CD8-positive, alpha-beta memory T cell (primary cell): ENCODE results near the gene ISYNA1. TPM values are rescaled to one million over a fixed set of nuclear protein-coding genes. Genes with fewer than 3 reads are reported as not detected.

Source experiments
- CTCF ChIA-PET: fragments of 350-600 bp; sonication (Branson Sonifier 250); formaldehyde crosslinking; loops from one replicate; lab custom pipeline; 2021; ENCODE audit warnings: antibody characterized with exemption; lab: Charles Lee
- POLR2A ChIA-PET: fragments of 350-600 bp; sonication (Branson Sonifier 250); formaldehyde crosslinking; loops from one replicate; lab custom pipeline; 2021; ENCODE audit warnings: antibody characterized with exemption; lab: Charles Lee
- DNase-seq, 5 donors: peaks; one replicate each; pipeline versions ENCODE4 v3.0.0 to v3.0.0-alpha.2; 2020 to 2022; ENCODE audit warnings: mixed read lengths in 1 of 5
- H3K27ac ChIP-seq: one replicate; pipeline ENCODE4 v1.7.0; 2013; ENCODE audit warnings: low read depth, mild to moderate bottlenecking, low read length, moderate library complexity
- H3K27me3 ChIP-seq: 2 replicates; pipeline ENCODE4 v1.7.0; 2013; ENCODE audit warnings: low read length, mild to moderate bottlenecking; ENCODE audit not compliant: insufficient read depth, poor library complexity, severe bottlenecking
- H3K36me3 ChIP-seq: 2 replicates; pipeline ENCODE4 v1.7.0; 2013; ENCODE audit warnings: mild to moderate bottlenecking, low read length, moderate library complexity; ENCODE audit not compliant: insufficient read depth
- H3K4me1 ChIP-seq: 2 replicates; pipeline ENCODE4 v1.7.0; 2013; ENCODE audit warnings: mild to moderate bottlenecking, low read length, moderate library complexity; ENCODE audit not compliant: insufficient read depth
- H3K4me3 ChIP-seq: 2 replicates; pipeline ENCODE4 v1.7.0; 2013; ENCODE audit warnings: mild to moderate bottlenecking, low read length
- H3K9me3 ChIP-seq: 2 replicates; pipeline ENCODE4 v1.7.0; 2013; ENCODE audit warnings: mild to moderate bottlenecking, low read length
- H3K27ac Mint-ChIP-seq, 8 donors: one replicate each; pipeline ENCODE4 v1.8.0; 2020 to 2021; ENCODE audit warnings: mixed read lengths in 8 of 8, mild to moderate bottlenecking in 6 of 8, inconsistent platforms in 3 of 8, moderate library complexity in 3 of 8
- H3K27me3 Mint-ChIP-seq, 2 donors: one replicate each; pipeline ENCODE4 v1.8.0; 2020 to 2021; ENCODE audit warnings: mixed read lengths in 2 of 2, mild to moderate bottlenecking in 1 of 2, moderate library complexity in 1 of 2
- H3K36me3 Mint-ChIP-seq, 3 donors: one replicate each; pipeline ENCODE4 v1.8.0; 2020 to 2021; ENCODE audit warnings: mixed read lengths in 3 of 3, inconsistent platforms in 1 of 3, mild to moderate bottlenecking in 1 of 3
- H3K4me1 Mint-ChIP-seq, 3 donors: one replicate each; pipeline ENCODE4 v1.8.0; 2020 to 2021; ENCODE audit warnings: mixed read lengths in 3 of 3, inconsistent platforms in 1 of 3, mild to moderate bottlenecking in 1 of 3
- H3K4me3 Mint-ChIP-seq, 7 donors: one replicate each; pipeline ENCODE4 v1.8.0; 2020 to 2021; ENCODE audit warnings: mixed read lengths in 7 of 7, mild to moderate bottlenecking in 6 of 7, moderate library complexity in 4 of 7, inconsistent platforms in 2 of 7
- H3K9me3 Mint-ChIP-seq, 5 donors: one replicate each; pipeline ENCODE4 v1.8.0; 2020 to 2022; ENCODE audit warnings: mixed read lengths in 5 of 5, mild to moderate bottlenecking in 3 of 5, moderate library complexity in 2 of 5, inconsistent platforms in 1 of 5
- polyA plus RNA-seq: library from polyadenylated mRNA; unstranded; fragments of 300-500 nt; fragmentation: Illumina TruSeq; gene quantifications from one replicate; pipeline ENCODE4 v1.2.3, GENCODE V29; 2021
- total RNA-seq, 2 experiments: library from RNA; stranded (reverse); gene quantifications; one replicate each; pipeline ENCODE4 v1.2.3, GENCODE V29; 2021

Gene ISYNA1
- total and polyA plus RNA-seq, 3 experiments from 2014 or later, result 18.2 to 33.2 (median 20.3) TPM

GRCh38 chr19:18399008-18399407 is 38.9 kb downstream of the ISYNA1 start:
- Histone ChIP-seq H3K4me1 (peaks cover 6% of the 10 kb centered on the region), H3K36me3 (no peaks in the 10 kb centered on the region), H3K27me3 (peaks cover 16% of the 10 kb centered on the region), H3K9me3 (no peaks in the 10 kb centered on the region), H3K27ac (no peak overlapping the region), H3K4me3 (no peak overlapping the region)
- ChIA-PET CTCF (interaction anchor here (0.8 to 1.4 kb wide), 2 partner anchors 10 to 11 kb away, joined by 4 to 8 read pairs; no protein-coding TSS in a partner anchor), POLR2A (no interaction called here)
- Mint-ChIP-seq H3K4me1 (peaks cover 0 to 6% (median 0%) of the 10 kb centered on the region in 3 donors), H3K4me3 (no peak overlapping the region), H3K27me3 (peaks cover 19 to 21% of the 10 kb centered on the region in 2 donors), H3K9me3 (no peaks in the 10 kb centered on the region), H3K36me3 (no peaks in the 10 kb centered on the region), H3K27ac (no peak overlapping the region)
- DNase-seq, result no peak

DNA sequence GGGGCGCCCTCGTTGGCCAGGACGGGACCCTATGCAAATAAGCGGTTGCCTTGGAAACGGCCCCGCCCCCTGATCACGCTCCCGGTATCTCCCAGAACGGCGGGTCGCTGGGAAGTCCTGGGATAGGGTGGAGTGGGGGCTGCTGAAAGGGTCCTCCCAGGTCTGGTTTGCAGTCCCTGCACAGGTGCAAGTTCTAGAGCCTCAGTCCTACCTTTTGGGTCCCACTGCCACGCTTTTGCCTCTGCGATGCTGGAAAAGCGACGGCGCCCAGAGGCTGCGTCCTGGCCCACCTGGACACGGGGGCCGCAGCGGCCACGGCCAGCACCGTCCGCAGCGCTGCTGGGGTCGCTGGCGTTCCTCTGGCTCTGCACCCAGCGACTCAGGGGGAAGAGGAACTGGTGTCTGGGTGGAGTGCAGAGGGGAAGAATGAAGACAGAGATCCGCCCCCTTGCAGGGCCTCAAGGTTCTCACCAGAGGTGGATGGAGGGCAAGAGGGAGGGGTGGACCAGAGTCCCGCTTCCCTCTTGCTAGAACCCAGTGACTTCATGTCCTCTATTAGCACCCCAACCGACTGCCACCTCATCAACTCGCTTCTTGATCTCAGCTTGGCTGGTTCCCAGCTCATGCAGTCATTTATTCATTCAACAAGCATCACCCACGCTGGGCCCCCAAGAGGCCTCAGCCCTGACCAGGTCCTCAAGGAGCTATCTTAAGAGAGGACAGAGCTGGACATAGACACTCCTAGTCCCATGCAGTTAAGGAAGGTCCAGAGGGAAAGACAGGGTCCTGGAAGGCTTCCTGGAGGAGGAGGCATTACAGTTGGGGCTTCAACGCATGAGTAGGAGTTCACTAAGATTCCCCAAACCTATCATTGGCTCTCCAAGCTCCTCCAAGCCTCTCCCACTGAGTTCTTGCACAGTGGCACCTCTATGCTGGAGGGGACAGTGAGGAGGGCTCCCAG is 40.4 kb downstream of the ISYNA1 start, which contains the start of gene LRRC25:
LRRC25 (minus strand) TSS at position 381 of the 961 bp plus-strand sequence. CDS start 659 bp downstream, outside the sequence.
- Histone ChIP-seq H3K4me1 (peaks cover 6% of the 10 kb centered on the region), H3K27me3 (peaks cover 18% of the 10 kb centered on the region), H3K4me3 (no peak within 1 kb of the TSS), H3K36me3 (no peaks in the 10 kb centered on the region), H3K27ac (no peak within 1 kb of the TSS), H3K9me3 (no peaks in the 10 kb centered on the region)
- POLR2A ChIA-PET, result no interaction called here
- H3K27ac Mint-ChIP-seq, result no peak within 1 kb of the TSS
- H3K4me3 Mint-ChIP-seq, result no peak within 1 kb of the TSS
- peaks cover 0 to 6% (median 0%) of the 10 kb centered on the region in 3 donors for H3K4me1 Mint-ChIP-seq
- CTCF ChIA-PET, result interaction anchor here (1.3 to 1.4 kb wide), 2 partner anchors 9 to 17 kb away, joined by 4 to 8 read pairs; no protein-coding TSS in a partner anchor
- no peak for DNase-seq
- no peaks in the 10 kb centered on the region for H3K9me3 Mint-ChIP-seq
- no peaks in the 10 kb centered on the region for H3K36me3 Mint-ChIP-seq
- H3K27me3 Mint-ChIP-seq, result peaks cover 23 to 24% of the 10 kb centered on the region in 2 donors

GRCh38 chr19:18396471-18397241 is 41.3 kb downstream of the ISYNA1 start:
- peaks cover 23% of the 10 kb centered on the region in 2 donors for H3K27me3 Mint-ChIP-seq
- no peaks in the 10 kb centered on the region for H3K9me3 Mint-ChIP-seq
- no peak overlapping the region for H3K4me3 Mint-ChIP-seq
- H3K27ac Mint-ChIP-seq, result no peak overlapping the region
- no peaks in the 10 kb centered on the region for H3K36me3 Mint-ChIP-seq
- H3K4me3 ChIP-seq, result no peak overlapping the region
- H3K36me3 ChIP-seq, result no peaks in the 10 kb centered on the region
- DNase-seq, result no peak
- peaks cover 18% of the 10 kb centered on the region for H3K27me3 ChIP-seq
- no peak overlapping the region for H3K27ac ChIP-seq
- H3K4me1 Mint-ChIP-seq, result peaks cover 0 to 6% (median 0%) of the 10 kb centered on the region in 3 donors
- H3K4me1 ChIP-seq, result peaks cover 6% of the 10 kb centered on the region
- H3K9me3 ChIP-seq, result no peaks in the 10 kb centered on the region
- POLR2A ChIA-PET, result no interaction called here
- CTCF ChIA-PET, result interaction anchor here (0.9 to 1.3 kb wide), 2 partner anchors 9 to 18 kb away, joined by 3 to 4 read pairs; no protein-coding TSS in a partner anchor

DNA sequence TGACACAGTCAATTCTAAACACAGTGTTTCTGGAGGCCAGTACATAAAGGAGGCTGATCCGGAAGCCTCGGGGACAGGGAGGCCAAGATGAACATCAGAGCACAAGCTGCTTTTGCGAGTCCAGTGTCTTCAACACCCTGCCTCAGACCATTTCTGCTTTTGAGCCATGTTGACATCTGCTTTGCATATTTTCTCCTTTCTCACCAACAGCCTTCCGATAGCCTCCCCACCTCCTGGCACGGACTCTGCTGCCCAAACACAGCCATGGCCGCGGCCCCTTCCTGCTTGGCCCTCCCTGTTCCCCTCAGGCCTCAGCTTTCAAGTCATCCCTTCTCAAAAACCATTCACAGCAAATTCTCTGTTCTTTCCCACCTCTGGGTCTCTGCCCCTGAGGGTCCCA is 44.1 kb downstream of the ISYNA1 start:
- Mint-ChIP-seq H3K27me3 (peaks cover 23 to 24% of the 10 kb centered on the region in 2 donors), H3K4me3 (no peak overlapping the region), H3K9me3 (no peaks in the 10 kb centered on the region), H3K27ac (peak overlapping the region in 1 of 8 donors; percentile 19), H3K36me3 (peaks cover 0 to 3% (median 0%) of the 10 kb centered on the region in 3 donors), H3K4me1 (peaks cover 0 to 6% (median 3%) of the 10 kb centered on the region in 3 donors)
- DNase-seq, result no peak
- no peak overlapping the region for H3K27ac ChIP-seq
- H3K4me1 ChIP-seq, result peaks cover 6% of the 10 kb centered on the region
- CTCF ChIA-PET, result interaction anchor here (1.7 kb wide), 1 partner anchor 114 kb away, joined by 3 read pairs; no protein-coding TSS in a partner anchor
- H3K27me3 ChIP-seq, result peaks cover 18% of the 10 kb centered on the region
- no peaks in the 10 kb centered on the region for H3K36me3 ChIP-seq
- POLR2A ChIA-PET, result no interaction called here
- no peak overlapping the region for H3K4me3 ChIP-seq
- H3K9me3 ChIP-seq, result no peaks in the 10 kb centered on the region

- Histone ChIP-seq H3K9me3 (no peaks in the 10 kb centered on the region), H3K36me3 (no peaks in the 10 kb centered on the region), H3K4me1 (peaks cover 6% of the 10 kb centered on the region), H3K27ac (no peak overlapping the region), H3K4me3 (no peak overlapping the region), H3K27me3 (peaks cover 14% of the 10 kb centered on the region)
- DNase-seq, result no peak
- CTCF ChIA-PET, result interaction anchor here (0.6 to 1.6 kb wide), 2 partner anchors 18 to 152 kb away, joined by 3 to 5 read pairs; no protein-coding TSS in a partner anchor
- Mint-ChIP-seq H3K9me3 (no peaks in the 10 kb centered on the region), H3K4me3 (no peak overlapping the region), H3K4me1 (peaks cover 0 to 14% (median 5%) of the 10 kb centered on the region in 3 donors), H3K27me3 (peaks cover 18 to 24% of the 10 kb centered on the region in 2 donors), H3K36me3 (peaks cover 0 to 3% (median 0%) of the 10 kb centered on the region in 3 donors), H3K27ac (no peak overlapping the region)
- POLR2A ChIA-PET, result interaction anchor here (0.6 to 0.7 kb wide), 2 partner anchors 86 to 1213 kb away, joined by 3 to 4 read pairs; no protein-coding TSS in a partner anchor
Observed at GRCh38 chr19:18392926-18393325, 45.0 kb downstream of the ISYNA1 start.

DNA sequence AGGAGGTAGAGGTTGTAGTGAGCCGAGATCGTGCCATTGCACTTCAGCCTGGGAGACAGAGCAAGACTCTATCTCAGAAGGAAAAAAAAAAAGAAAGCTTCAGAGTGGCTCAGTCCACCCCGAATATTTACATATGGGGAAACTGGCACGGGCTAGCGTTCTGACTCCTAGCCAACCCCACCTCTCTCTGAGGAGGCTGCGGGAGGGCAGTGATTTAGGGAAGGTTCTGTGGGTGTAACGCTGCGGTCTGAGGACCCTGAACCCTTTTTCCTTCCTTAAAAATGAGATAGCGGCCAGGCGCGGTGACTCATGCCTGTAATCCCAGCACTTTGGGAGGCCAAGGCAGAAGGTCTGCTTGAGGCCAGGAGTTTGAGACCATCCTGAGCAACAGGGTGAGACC is 45.5 kb downstream of the ISYNA1 start:
- Mint-ChIP-seq H3K4me3 (no peak overlapping the region), H3K9me3 (no peaks in the 10 kb centered on the region), H3K27me3 (peaks cover 14 to 22% of the 10 kb centered on the region in 2 donors), H3K36me3 (peaks cover 0 to 3% (median 0%) of the 10 kb centered on the region in 3 donors), H3K27ac (peak overlapping the region in 1 of 8 donors; percentile 70), H3K4me1 (peaks cover 3 to 14% (median 9%) of the 10 kb centered on the region in 3 donors)
- peaks cover 5% of the 10 kb centered on the region for H3K4me1 ChIP-seq
- ChIA-PET CTCF (interaction anchor here (1.6 kb wide), 1 partner anchor 19 kb away, joined by 5 read pairs; no protein-coding TSS in a partner anchor), POLR2A (interaction anchor here (0.6 kb wide), 1 partner anchor 1213 kb away, joined by 3 read pairs; no protein-coding TSS in a partner anchor)
- H3K9me3 ChIP-seq, result no peaks in the 10 kb centered on the region
- H3K4me3 ChIP-seq, result no peak overlapping the region
- DNase-seq, result no peak
- peaks cover 11% of the 10 kb centered on the region for H3K27me3 ChIP-seq
- no peak overlapping the region for H3K27ac ChIP-seq
- H3K36me3 ChIP-seq, result no peaks in the 10 kb centered on the region

DNA sequence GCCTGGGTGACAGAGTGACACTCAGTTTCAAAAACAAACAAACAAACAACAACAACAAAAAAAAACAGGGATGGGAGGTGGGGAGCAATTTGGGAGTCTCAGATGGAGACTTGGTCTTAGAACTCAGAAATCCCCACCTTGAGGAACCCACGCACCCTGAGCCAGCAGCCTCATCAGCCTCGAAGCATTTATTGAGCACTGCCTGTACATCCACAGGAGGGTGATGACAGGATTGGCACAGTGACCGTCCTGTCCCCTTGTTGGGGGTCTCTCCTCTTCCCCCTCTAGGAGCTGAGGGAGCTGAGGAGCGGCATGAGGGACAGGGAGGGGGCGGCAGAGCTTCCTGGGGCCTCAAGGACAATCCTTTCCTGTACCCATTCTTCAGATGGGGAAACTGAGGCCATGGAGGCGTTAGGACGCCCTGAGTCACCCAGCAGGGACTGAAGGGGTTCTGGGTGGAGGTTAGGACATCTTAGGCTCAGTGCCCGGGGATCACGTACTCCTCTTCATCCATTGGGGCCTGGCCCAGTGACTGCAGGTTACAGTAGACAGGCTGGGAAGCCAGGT is 46.3 kb downstream of the ISYNA1 start:
- peaks cover 5 to 13% (median 11%) of the 10 kb centered on the region in 3 donors for H3K4me1 Mint-ChIP-seq
- H3K4me3 Mint-ChIP-seq, result no peak overlapping the region
- H3K36me3 ChIP-seq, result no peaks in the 10 kb centered on the region
- peaks cover 10 to 23% of the 10 kb centered on the region in 2 donors for H3K27me3 Mint-ChIP-seq
- ChIA-PET POLR2A (no interaction called here), CTCF (interaction anchor here (1.6 to 4.7 kb wide), 3 partner anchors 20 to 112 kb away, joined by 5 to 100 read pairs (median 34); partner anchors contain the start of genes JUND and SSBP4)
- peaks cover 13% of the 10 kb centered on the region for H3K27me3 ChIP-seq
- H3K4me3 ChIP-seq, result no peak overlapping the region
- H3K36me3 Mint-ChIP-seq, result peaks cover 0 to 3% (median 0%) of the 10 kb centered on the region in 3 donors
- H3K27ac ChIP-seq, result no peak overlapping the region
- H3K9me3 ChIP-seq, result no peaks in the 10 kb centered on the region
- no peak overlapping the region for H3K27ac Mint-ChIP-seq
- no peaks in the 10 kb centered on the region for H3K9me3 Mint-ChIP-seq
- no peak for DNase-seq
- no peaks in the 10 kb centered on the region for H3K4me1 ChIP-seq
